Activated gamma-delta T cell treated with Interleukin-2 at 50 U/mL for 16 hours (primary cell): ENCODE measurements around the gene IL31.
"Not testable (repeated sequence)": the region's sequence is repeated elsewhere in the genome, so short reads cannot be mapped to it uniquely, and the experiment has no call there.

Source experiments
- DNase-seq: peaks from one replicate; pipeline ENCODE4 v3.0.0-alpha.2; 2020

The IL31 gene

DNA sequence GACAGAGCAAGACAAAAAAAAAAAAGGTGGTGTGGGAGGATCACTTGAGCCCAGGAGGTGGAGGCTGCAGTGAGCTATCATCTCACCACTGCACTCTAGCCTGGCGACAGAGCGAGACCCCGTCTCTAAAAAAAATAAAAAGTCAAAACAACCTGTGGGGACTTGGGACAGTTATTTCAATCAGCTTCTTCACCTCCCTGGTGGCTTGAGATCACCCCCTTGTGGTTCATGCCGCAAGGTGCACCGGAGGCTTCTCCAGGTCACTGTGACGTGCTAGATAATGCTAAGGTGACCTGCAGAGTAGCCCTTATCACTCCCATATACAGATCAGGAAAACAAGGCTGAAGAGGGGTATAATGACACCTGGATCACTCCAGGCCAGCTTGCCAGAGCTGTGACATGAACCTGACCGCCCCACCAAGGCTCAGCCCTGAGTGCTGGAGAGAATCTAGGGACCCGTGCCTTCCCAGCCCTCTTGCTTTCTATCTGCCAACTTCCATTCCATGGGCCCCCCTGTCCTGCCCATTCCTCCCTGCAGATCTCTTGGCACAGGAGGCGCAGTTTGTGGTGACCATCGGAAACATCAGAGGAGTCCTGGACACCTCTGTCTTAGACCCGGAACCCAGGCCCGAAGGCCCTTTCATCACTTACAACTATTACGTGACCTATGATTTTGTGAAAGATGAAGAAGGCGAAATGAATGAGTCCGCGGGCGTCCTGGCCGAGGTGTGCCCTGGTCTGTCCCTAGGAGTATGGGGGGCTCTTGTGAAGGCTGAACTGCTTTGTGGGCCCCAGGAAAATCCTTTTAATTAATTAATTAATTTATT is 17.0 kb upstream of the IL31 start:
- DNase-seq: peak; percentile 63

GRCh38 chr12:122189626-122190475 is 15.8 kb upstream of the IL31 start:
- DNase-seq: no peak

- no peak for DNase-seq
Measured at GRCh38 chr12:122187466-122187865, 13.4 kb upstream of the IL31 start.

DNA sequence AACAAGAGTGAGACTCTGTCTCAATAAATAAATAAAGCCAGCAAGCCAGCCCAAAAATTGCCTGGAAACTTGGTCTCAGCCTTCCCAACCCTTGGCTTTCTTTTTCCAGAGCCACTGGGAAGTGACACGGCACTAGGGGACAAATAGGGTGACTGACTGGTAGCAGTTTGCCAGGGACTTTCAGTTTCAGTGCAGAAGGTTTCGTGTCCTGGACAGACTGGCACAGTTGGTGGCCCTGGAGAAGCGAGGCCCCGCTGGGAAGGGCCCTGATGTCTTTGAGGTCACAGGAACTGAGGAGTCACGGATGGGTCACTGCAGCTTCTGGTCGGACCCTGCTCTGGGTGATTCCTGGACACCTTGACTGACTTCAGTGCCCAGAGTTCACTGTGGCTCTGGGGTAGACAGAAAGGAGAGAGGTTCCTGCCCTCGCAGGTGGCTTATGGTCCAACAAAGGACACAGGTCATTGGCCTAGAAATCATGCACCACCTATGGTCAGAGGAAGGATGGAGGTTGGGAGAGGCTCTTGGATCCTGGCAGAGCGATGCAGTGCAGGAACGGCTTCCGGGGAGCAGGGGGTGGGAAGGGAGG is 11.6 kb upstream of the IL31 start:
- DNase-seq: no peak

DNA sequence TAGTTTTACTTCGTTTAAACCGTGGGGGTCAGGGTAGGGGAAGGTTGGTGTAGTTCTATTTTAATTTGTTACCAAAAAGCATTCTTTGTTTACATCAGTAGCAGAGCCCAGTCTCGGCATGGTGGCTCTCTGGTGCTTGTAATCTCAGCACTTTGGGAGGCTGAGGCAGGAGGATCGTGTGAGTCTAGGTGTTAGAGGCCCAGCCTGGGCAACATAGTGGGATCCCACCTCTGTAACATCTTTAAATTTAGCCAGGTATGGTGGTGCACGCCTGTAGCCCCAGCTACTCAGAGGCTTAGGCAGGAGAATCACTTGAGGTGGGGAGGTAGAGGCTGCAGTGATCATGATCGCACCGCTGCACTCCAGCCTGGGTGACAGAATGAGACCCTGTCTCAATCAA is 11.1 kb upstream of the IL31 start:
- DNase-seq: no peak

- DNase-seq: no peak
Measured at GRCh38 chr12:122184517-122184916, 10.5 kb upstream of the IL31 start.

DNA sequence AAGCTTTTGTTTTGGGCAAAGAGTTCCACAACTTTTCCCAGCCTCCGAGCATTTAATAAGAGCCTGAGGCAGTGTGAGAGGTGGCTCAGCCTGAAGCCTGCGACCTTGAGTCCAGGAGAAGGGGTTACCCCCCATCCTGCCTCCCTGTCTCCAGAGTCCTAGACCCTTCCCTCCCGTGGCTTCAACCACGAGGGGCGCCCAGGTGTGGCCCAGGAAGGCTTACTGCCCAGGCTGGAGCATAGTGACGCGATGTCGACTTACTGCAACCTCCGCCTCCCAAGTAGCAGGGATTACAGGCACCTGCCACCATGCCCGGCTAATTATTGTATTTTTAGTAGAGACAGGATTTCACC is 9.5 kb upstream of the IL31 start:
- no peak for DNase-seq

DNA sequence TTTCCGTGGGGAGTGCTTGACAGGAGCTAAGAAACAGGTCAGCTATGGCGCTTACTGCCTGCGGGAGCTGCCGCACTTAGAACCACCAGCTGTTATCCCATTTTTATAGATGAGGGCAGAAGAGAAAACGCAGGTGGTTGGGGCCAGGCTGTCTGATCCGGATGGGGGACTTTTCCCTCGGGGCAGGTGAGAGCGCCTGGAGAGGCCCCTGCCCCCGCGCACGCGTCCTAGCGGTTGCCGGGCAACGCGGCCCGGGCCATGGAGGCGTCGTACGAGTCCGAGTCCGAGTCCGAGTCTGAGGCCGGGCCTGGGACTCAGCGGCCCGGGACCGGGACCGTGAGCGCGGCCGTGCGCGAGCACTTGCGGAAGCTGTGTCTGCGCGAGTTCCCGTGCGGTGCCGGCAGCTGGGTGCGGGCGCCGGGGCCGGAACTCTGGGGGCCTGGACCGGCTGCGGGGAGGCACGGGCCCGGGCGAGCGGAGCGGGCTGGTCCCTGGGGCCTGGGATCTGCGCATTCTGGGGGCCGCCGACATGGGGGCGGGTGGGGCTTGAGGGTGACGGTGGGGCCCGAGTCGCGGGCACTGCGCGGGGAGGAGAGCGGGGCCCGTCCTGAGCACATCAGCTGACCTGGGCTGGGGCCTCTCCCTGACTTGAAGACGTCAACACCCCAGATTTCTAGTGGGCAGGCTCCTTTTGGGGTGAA is 9.0 kb upstream of the IL31 start, which contains the start of gene LRRC43:
LRRC43 (plus strand) TSS at position 237 of the 701 bp plus-strand sequence; CDS start at position 259, 22 bp downstream.
- DNase-seq: peak; percentile 27

GRCh38 chr12:122176473-122176872 is 2.5 kb upstream of the IL31 start:
- not testable (repeated sequence) for DNase-seq

DNA sequence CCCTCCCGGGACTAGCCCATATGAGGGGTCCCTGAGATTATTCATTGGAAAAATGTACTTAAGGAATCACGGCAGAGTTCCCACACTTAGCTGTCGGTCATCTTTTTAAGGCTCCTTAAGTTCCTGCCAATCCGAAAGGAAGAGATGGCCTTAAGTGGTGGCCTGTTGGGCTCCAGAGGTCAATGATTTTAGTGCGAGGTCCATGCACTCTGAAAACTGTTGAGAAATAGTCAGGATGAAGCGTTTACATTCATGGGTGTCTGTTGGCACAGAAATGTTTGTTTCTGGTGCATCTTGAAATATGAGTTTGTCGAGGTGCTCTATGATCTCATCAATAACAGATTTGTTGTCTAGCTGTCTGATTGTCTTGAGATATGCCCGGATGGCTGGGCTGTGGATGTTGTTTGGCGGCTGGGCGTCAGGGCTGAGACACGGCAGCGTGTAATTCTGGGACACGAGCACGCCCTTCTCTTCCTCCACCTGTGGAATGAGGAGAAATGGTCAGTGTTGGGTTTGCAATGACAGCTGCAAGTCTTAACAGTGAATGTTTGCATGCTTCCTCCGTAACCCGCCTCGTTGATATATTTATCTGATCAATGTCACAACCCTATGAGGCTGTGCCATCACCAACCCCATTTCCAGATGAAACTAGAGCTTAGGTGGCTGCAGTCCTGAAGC is 1.6 kb downstream of the IL31 start:
- DNase-seq: no peak

DNA sequence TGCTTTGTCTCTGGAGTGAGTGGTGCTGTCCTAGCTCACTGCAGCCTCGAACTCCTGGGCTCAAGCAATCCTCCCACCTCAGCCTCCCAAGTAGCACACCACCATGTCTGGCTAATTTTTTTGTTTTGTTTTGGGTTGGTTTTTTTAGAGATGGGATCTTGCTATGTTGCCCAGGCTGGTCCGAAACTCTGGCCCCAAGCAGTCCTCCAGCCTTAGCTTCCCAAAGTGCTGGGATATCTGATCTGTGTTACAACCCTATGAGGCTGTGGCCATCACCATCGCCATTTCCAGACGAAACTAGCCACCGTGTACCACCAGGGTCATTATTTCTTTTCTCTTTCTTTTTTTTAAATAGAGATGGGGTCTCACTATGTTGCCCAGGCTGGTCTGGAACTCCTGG is 2.6 kb downstream of the IL31 start:
- DNase-seq: no peak

DNA sequence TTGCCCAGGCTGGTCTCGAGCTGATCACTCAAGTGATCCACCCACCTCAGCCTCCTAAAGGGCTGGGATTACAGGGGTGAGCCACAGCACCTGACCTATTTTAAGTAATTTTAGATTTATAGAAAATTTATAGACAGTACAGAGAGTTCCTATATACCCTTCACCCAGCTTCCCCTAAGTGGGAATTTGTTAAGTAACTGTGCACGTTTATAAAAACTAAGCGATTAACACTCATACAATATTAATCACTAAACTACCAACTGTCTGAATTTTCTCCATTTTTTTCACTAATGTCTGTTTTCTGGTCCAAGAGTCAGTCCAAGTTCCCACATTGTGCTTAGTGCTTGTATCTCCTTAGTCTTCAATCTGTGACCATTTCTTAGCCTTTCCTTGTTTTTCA is 5.5 kb downstream of the IL31 start:
- DNase-seq: no peak

DNA sequence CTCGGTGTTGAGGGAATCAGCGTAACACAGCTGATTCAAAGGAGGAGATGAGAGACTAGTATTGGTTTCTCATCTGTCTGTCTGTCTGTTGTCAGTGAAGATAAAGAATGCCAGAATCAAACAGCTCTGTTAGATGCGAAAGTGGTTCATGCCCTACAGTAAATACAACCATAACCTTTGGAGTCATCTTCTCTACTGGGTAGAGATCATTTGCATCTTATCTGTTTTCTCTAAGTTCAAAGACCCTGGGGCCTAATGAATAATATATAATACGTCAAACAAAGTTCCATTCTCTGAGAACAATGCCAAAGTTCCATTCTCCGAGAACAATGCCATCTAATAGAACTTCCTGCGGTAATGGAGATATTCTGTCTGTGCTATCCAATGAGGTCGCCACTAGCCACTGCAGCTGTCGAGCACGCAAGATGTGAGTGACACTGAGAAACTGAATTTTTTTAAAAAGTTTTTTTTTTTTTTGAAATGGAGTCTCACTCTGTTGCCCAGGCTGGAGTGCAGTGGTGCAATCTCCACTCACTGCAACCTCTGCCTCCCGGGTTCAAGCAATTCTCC is 6.6 kb downstream of the IL31 start:
- no peak for DNase-seq

- DNase-seq: no peak
Measured at GRCh38 chr12:122166422-122167349, 7.3 kb downstream of the IL31 start.

DNA sequence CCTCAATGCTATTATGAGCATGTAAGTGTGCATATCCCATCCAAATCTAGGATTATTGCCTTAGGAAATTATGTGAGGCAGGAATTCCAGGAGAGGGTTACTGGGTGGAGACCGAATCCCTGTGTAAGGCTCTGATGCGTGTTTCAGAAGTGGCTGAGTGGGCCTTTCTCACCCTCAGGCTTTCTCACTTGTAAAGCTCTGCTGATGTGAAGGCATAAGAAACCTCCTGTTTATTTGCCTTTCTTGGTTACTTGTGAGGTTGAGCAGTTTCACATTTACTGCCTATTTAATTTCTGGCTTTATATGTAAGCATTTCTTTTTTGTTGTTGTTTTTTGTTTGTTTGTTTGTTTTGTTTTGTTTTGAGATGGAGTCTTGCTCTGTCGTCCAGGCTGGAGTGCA is 11.0 kb downstream of the IL31 start:
- DNase-seq: no peak

GRCh38 chr12:122161682-122162081 is 12.3 kb downstream of the IL31 start:
- DNase-seq: no peak

DNA sequence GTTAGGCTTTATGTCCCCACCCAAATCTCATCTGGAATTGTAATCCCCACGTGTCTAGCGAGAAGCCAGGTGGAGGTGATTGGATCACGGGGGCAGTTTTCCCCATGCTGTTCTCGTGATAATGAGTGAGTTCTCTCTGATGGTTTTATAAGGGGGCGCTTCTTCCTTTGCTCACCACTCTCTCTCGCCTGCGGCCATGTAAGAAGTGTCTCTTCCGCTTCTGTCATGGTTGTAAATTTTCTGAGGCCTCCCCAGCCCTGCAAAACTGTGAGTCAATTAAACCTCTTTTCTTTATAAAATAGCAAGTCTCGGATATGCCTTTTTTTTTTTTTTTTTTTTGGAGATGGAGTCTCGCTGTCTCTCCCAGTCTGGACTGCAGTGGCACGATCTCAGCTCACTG is 13.3 kb downstream of the IL31 start:
- DNase-seq: no peak

GRCh38 chr12:122159882-122160281 is 14.1 kb downstream of the IL31 start:
- DNase-seq: no peak

DNA sequence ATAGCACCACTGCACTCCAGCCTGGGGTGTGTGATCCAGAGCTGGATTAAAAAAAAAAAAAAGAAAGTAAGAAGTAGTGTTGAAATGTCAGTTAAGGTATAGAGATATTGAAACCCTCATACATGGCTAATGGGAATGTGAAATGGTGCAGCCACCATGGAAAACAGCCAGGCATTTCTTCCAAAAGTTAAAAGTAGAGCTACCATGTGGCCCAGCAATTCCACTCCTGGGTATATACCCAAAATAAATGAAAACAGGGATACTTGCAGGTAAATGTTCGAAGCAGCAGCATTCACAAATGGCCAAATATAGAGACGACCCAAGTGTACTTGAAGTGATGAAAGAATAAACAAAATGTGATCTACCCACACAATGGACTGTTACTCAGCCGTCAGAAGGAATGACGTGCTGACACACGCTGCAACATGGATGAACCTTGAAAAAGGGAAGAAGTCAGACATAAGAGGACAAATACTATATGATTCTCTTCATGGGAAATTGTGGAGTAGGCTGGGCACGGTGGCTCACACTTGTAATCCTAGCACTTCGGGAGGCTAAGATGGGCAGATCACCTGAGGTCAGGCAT is 15.2 kb downstream of the IL31 start:
- no peak for DNase-seq

DNA sequence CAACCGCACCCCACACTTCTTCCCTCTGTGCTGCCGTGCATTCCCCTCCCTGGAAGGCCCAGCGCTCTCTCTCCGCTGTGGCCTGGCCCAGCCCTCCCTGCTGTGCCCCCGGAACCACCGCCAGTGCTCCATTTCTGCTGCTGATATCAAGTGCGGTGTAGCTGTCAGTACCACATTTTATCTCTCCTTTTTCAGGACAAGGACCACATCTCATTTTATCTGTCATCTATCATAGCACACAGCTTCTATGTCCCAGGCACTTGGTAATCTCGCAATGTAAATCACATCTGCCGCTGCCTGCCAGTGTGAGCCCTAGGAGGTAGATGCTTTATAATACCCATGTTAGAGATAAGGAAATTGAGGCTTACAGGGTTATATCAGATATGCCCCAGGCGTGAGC is 18.3 kb downstream of the IL31 start:
- DNase-seq: no peak

- no peak for DNase-seq
Measured at GRCh38 chr12:122152754-122153153, 21.3 kb downstream of the IL31 start.
